HepG2 (cell line): ENCODE measurements around the gene FMOD. TPM values are rescaled to one million over a fixed set of nuclear protein-coding genes. Genes with fewer than 3 reads are reported as not detected.
A peak's percentile ranks its signal among the peaks of the same experiment; 100 is the strongest.

Source experiments
- ATAC-seq: fragments of 200-7000 bp; cut with Tn5 transposase; 3 replicates; pipeline ENCODE4 v1.9.1; 2020; ENCODE audit warnings: mild to moderate bottlenecking, moderate library complexity
- BruUV-seq: library from RNA; stranded (reverse); fragments of 400-500 nt; replicated peaks from 2 replicates; lab custom pipeline; 2021; lab: Mats Ljungman, UMichigan
- CTCF ChIA-PET: fragments of 300-600 bp; formaldehyde crosslinking; extraction: SDS; loops from one replicate; lab custom pipeline; 2021; ENCODE audit warnings: low total read pairs, inconsistent platforms, low intra/inter-chr PET ratio; lab: Yijun Ruan, JAX
- POLR2A ChIA-PET: fragments of 350-600 bp; sonication (Branson Sonifier 250); formaldehyde crosslinking; loops from one replicate; lab custom pipeline; 2020; ENCODE audit warnings: antibody characterized with exemption, inconsistent platforms; lab: Yijun Ruan, JAX
- DNase-seq: peaks from one replicate; pipeline ENCODE4 v3.0.0-alpha.2; 2015; ENCODE audit warnings: low spot score
- FAIRE-seq: peaks from 3 replicates; lab custom pipeline; 2011; peaks lifted over from hg19 to GRCh38; lab: Jason Lieb, UNC
- H2AFZ ChIP-seq: one replicate; pipeline ENCODE4 v1.6.1; 2011; ENCODE audit warnings: low read length, inconsistent platforms
- H3K27ac ChIP-seq: fragments of 300-600 bp; 3 replicates; pipeline ENCODE4 v1.8.0; 2011; ENCODE audit warnings: mixed run types, mild to moderate bottlenecking, mixed read lengths, low read length, inconsistent platforms; ENCODE audit not compliant: insufficient read depth; ENCODE audit errors: extremely low read length
- H3K27me3 ChIP-seq, 2 experiments: fragments of 200-600 bp in 1 of 2; 2 replicates in 1 of 2; 3 replicates in 1 of 2; pipeline versions ENCODE4 v1.6.0 to v1.8.0; 2011; ENCODE audit warnings: low read length in 2 of 2, mild to moderate bottlenecking in 2 of 2, moderate library complexity in 2 of 2, inconsistent platforms in 1 of 2; ENCODE audit not compliant: insufficient read depth in 2 of 2, control insufficient read depth in 1 of 2
- H3K36me3 ChIP-seq, 2 experiments: fragments of 200-600 bp in 1 of 2; replicated peaks in 1 of 2; 2 replicates in 1 of 2; 3 replicates in 1 of 2; pipeline versions ENCODE4 v1.5.1 to v1.8.0; 2011; ENCODE audit warnings: low read length in 2 of 2, inconsistent platforms in 1 of 2; ENCODE audit not compliant: insufficient read depth in 2 of 2, control insufficient read depth in 1 of 2
- H3K4me1 ChIP-seq: 2 replicates; pipeline ENCODE4 v1.5.1; 2012; ENCODE audit warnings: low read length, inconsistent platforms; ENCODE audit not compliant: insufficient read depth
- H3K4me2 ChIP-seq: 2 replicates; pipeline ENCODE4 v1.6.0; 2011; ENCODE audit warnings: low read depth, low read length, inconsistent platforms
- H3K4me3 ChIP-seq, 3 experiments: fragments of 200-600 bp in 1 of 3; sonication (generic), shearing (Covaris generic) in 1 of 3; replicated peaks in 1 of 3; 2 replicates each; pipeline ENCODE4 v1.5.1; 2011 to 2016; ENCODE audit warnings: low read length in 3 of 3, inconsistent platforms in 2 of 3, low read depth in 2 of 3, mild to moderate bottlenecking in 2 of 3, control low read depth in 1 of 3, mixed read lengths in 1 of 3; ENCODE audit not compliant: insufficient read depth in 1 of 3
- H3K79me2 ChIP-seq: one replicate; pipeline ENCODE4 v1.6.1; 2011; ENCODE audit warnings: low read length, inconsistent platforms; ENCODE audit not compliant: insufficient read depth
- H3K9ac ChIP-seq: 2 replicates; pipeline ENCODE4 v1.6.0; 2011; ENCODE audit warnings: mild to moderate bottlenecking, low read depth, low read length, inconsistent platforms; ENCODE audit not compliant: insufficient read depth
- H3K9me3 ChIP-seq: 2 replicates; pipeline ENCODE4 v1.5.1; 2012; ENCODE audit warnings: mild to moderate bottlenecking, low read length
- H4K20me1 ChIP-seq: 2 replicates; pipeline ENCODE4 v1.6.0; 2011; ENCODE audit warnings: inconsistent platforms, mild to moderate bottlenecking, low read length, moderate library complexity; ENCODE audit not compliant: insufficient read depth
- CSRNP2 ChIP-seq: sonication (generic); formaldehyde crosslinking; conservative IDR thresholded peaks from 2 replicates; pipeline ENCODE4 v1.8.0; 2022; ENCODE audit warnings: low read depth, missing genetic modification reagents
- SMC3 ChIP-seq: IDR thresholded peaks from 2 replicates; pipeline ENCODE4 v1.6.1; 2011; ENCODE audit warnings: low read length, improper control_type of control experiment
- STAG1 ChIP-seq: sonication (generic); formaldehyde crosslinking; IDR thresholded peaks from 2 replicates; pipeline ENCODE4 v1.4.0; 2020; ENCODE audit warnings: missing genetic modification reagents
- TEAD3 ChIP-seq: optimal IDR thresholded peaks from 2 replicates; pipeline ENCODE3; 2016; ENCODE audit warnings: borderline replicate concordance
- XRCC5 ChIP-seq: fragments of 200-400 bp; formaldehyde crosslinking; optimal IDR thresholded peaks from 2 replicates; pipeline ENCODE3; 2017; ENCODE audit warnings: mild to moderate bottlenecking, low read length
- ZBTB1 ChIP-seq: sonication (generic); formaldehyde crosslinking; IDR thresholded peaks from 2 replicates; pipeline ENCODE4 v1.4.0; 2020; ENCODE audit warnings: missing genetic modification reagents, borderline replicate concordance
- ZNF12 ChIP-seq: sonication (generic); formaldehyde crosslinking; IDR thresholded peaks from 2 replicates; pipeline ENCODE4 v1.5.0; 2020; ENCODE audit warnings: missing genetic modification reagents
- ZNF331 ChIP-seq: sonication (generic); formaldehyde crosslinking; IDR thresholded peaks from 2 replicates; pipeline ENCODE4 v1.4.0; 2020; ENCODE audit warnings: missing genetic modification reagents
- ZNF362 ChIP-seq: sonication (generic); formaldehyde crosslinking; IDR thresholded peaks from 2 replicates; pipeline ENCODE4 v1.4.0; 2020; ENCODE audit warnings: missing genetic modification reagents, mild to moderate bottlenecking, borderline replicate concordance
- WGBS: methylation state at CpG from one replicate; pipeline ENCODE4 v1.1.6; 2017; ENCODE audit warnings: low lambda C conversion rate; 5-methylcytosine and 5-hydroxymethylcytosine counted together
- in situ Hi-C: cut with HindIII; loops from 2 replicates; pipeline ENCODE4 v1.10.0; 2017; ENCODE audit warnings: low pct_unique_long_range_greater_than_20kb; ENCODE audit not compliant: extremely low pct_ligation_motif_present
- intact Hi-C: fragments of 100-400 bp; cut with micrococcal nuclease; formaldehyde crosslinking; loops from one replicate; pipeline ENCODE4 v1.10.0; 2022; ENCODE audit not compliant: unreplicated experiment
- polyA plus RNA-seq, 8 experiments: library from polyadenylated mRNA; depleted of rRNA in 3 of 8; stranded (reverse) in 7 of 8; unstranded in 1 of 8; fragments of >200 nt; fragmentation: Illumina TruSeq in 4 of 8; extraction: Trizol in 4 of 8; gene quantifications; 2 replicates each; pipeline versions ENCODE4 v1.2.1 to v1.2.3, GENCODE V29; 2011 to 2016; ENCODE audit warnings: low read depth in 4 of 8, missing spikeins in 1 of 8, mixed read lengths in 1 of 8; ENCODE audit not compliant: insufficient read depth in 1 of 8
- total RNA-seq, 5 experiments: library from RNA; depleted of rRNA; stranded (reverse); fragments of >200 nt; fragmentation: Illumina TruSeq; extraction: Trizol; gene quantifications; 2 replicates each; pipeline ENCODE4 v1.2.3, GENCODE V29; 2016; ENCODE audit warnings: low read depth in 1 of 5
- TF ChIP-seq, protein P1 (sequence below): sonication (generic); formaldehyde crosslinking; IDR thresholded peaks from 2 replicates; pipeline ENCODE4 v1.5.0; 2020; ENCODE audit warnings: mild to moderate bottlenecking, missing genetic modification reagents, moderate library complexity

Gene FMOD
- total and polyA plus RNA-seq, 2 of the 13 experiments (the other 11 are each of a cell fraction or from before 2014, with no cell fraction given) = 0.08 TPM; not detected in 1

DNA sequence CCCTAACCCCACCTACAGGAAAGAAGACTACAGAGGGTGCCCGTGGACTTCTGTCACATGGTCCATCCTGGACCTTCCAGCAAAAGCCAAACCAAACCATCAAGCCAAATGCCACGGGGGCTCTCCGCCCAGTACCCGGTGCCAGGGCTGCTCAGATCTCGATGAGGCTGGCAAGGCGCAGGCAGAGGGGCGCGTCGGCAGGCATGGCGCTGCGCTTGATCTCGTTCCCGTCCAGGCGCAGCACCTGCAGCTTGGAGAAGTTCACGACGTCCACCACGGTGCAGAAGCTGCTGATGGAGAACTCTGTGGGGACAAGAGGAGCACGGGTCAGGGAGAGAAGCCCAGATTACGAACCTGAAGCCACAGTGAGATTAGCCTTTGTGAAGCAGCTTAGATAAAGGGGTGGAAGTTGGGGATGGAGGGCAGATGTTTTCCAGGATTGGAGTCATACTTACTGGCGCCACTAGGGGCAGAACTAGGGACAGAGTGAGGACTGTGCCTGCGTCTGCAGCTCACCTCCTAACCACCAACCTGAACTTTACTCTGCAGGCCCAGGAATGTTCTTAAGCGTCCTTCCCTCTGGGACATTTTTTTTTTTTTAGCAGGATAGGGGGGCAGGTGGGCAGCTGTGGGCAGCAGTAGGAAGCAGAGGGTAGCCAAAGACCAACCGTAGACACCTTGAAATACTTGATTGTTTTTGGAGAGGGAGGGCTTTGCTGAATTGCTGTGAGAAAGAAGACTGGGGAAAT lies 8.6 kb downstream of the FMOD start:
- no peaks in the 10 kb centered on the region for H3K36me3 ChIP-seq
- H3K9ac ChIP-seq = no peak overlapping the region
- WGBS = 13% methylated on average over 10 of the region's 23 CpGs
- ATAC-seq = peak; percentile 93
- no peak overlapping the region for H3K27ac ChIP-seq
- in situ Hi-C loops (loop anchor here (5.0 kb wide), 2 partner anchors 100 to 145 kb away; no protein-coding TSS in a partner anchor), intact Hi-C loops (loop anchor here (1.0 kb wide), 1 partner anchor 102 kb away; no protein-coding TSS in a partner anchor)
- H2AFZ ChIP-seq = no peak overlapping the region
- ChIA-PET CTCF (interaction anchor here (1.3 to 1.7 kb wide), 2 partner anchors 76 to 146 kb away, joined by 3 to 7 read pairs; no protein-coding TSS in a partner anchor), POLR2A (no interaction called here)
- peak; percentile 82 for FAIRE-seq
- H3K4me2 ChIP-seq = peak overlapping the region; percentile 12; the same call in 1 of the 2 replicates
- peaks cover 6% of the 10 kb centered on the region; the same call in 1 of the 2 replicates for H3K4me1 ChIP-seq
- peaks cover 1 to 25% of the 10 kb centered on the region in 2 experiments; a peak in 2 of 5 replicates for H3K27me3 ChIP-seq
- no peaks in the 10 kb centered on the region for H4K20me1 ChIP-seq
- no peak overlapping the region for H3K4me3 ChIP-seq
- no peak for TF ChIP-seq CSRNP2 (CRISPR knock-in tag)
- no peak for TF ChIP-seq ZBTB1 (CRISPR knock-in tag)
- 0 out of 2 replicates have a peak, but pooled peaks have one; percentile 11 for TF ChIP-seq ZNF331 (CRISPR knock-in tag)
- peak; percentile 23; the same call in 1 of the 2 replicates for TF ChIP-seq SMC3
- peak; percentile 89 for TF ChIP-seq XRCC5
- TF ChIP-seq ZNF12 = no peak
- TF ChIP-seq TEAD3 (CRISPR knock-in tag) = peak; percentile 50
- TF ChIP-seq ZNF362 = peak; percentile 43; the same call in 1 of the 2 replicates
- TF ChIP-seq, protein P1, sequence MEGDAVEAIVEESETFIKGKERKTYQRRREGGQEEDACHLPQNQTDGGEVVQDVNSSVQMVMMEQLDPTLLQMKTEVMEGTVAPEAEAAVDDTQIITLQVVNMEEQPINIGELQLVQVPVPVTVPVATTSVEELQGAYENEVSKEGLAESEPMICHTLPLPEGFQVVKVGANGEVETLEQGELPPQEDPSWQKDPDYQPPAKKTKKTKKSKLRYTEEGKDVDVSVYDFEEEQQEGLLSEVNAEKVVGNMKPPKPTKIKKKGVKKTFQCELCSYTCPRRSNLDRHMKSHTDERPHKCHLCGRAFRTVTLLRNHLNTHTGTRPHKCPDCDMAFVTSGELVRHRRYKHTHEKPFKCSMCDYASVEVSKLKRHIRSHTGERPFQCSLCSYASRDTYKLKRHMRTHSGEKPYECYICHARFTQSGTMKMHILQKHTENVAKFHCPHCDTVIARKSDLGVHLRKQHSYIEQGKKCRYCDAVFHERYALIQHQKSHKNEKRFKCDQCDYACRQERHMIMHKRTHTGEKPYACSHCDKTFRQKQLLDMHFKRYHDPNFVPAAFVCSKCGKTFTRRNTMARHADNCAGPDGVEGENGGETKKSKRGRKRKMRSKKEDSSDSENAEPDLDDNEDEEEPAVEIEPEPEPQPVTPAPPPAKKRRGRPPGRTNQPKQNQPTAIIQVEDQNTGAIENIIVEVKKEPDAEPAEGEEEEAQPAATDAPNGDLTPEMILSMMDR (CRISPR knock-in tag) = peak; percentile 72
- peak; percentile 34; the same call in 1 of the 2 replicates for TF ChIP-seq STAG1 (CRISPR knock-in tag)
- peak; percentile 46 for DNase-seq
- H3K79me2 ChIP-seq = no peaks in the 10 kb centered on the region
- no peaks in the 10 kb centered on the region for H3K9me3 ChIP-seq
- BruUV-seq = no TSS peak
